Activated CD8-positive, alpha-beta memory T cell treated with anti-CD3 and anti-CD28 coated beads, Interleukin-2, amount 50 U/mL, for 1 hour (primary cell): ENCODE results near the gene SEC63.
"Not testable (repeated sequence)": the region's sequence is repeated elsewhere in the genome, so short reads cannot be mapped to it uniquely, and the experiment has no call there.

ENCODE experiments used
- DNase-seq: peaks from one replicate; pipeline ENCODE4 v3.0.0-alpha.2; 2020; ENCODE audit errors: extremely low read depth

SEC63 gene

GRCh38 chr6:107957909-107958688 is at the start of gene SEC63:
TSS of gene SEC63 (minus strand) at chr6:107958208. CDS start at chr6:107958009, 199 bp downstream.
- DNase-seq, result peak; percentile 90

- no peak for DNase-seq
Observed at GRCh38 chr6:108005961-108006360, 48.0 kb upstream of the SEC63 start.

GRCh38 chr6:108004861-108005260 is 46.9 kb upstream of the SEC63 start:
- DNase-seq, result no peak

GRCh38 chr6:108002365-108003221 is 44.6 kb upstream of the SEC63 start:
- DNase-seq, result no peak

GRCh38 chr6:108001696-108002231 is 43.8 kb upstream of the SEC63 start:
- DNase-seq, result no peak

DNA sequence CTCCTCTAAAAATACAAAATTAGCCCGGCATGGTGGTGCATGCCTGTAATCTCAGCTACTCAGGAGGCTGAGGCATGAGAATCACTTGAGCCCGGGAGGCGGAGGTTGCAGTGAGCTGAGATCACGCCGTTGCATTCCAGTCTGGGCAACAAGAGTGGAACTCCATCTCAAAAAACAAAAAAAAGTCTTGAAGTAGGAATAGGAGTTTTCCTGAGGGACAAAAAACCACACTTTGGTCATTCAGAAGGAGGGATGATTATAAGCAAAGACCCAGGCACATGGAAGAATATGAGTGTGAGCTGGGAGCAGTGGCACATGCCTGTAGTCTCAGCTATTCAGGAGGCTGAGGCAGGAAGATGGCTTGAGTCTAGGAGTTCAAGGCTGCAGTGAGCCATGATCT is 42.3 kb upstream of the SEC63 start:
- DNase-seq, result not testable (repeated sequence)

- DNase-seq, result no peak
Observed at GRCh38 chr6:107999341-107999740, 41.3 kb upstream of the SEC63 start.

- DNase-seq, result no peak
Observed at GRCh38 chr6:107991772-107992550, 34.0 kb upstream of the SEC63 start.

GRCh38 chr6:107991061-107991460 is 33.1 kb upstream of the SEC63 start:
- DNase-seq, result no peak

GRCh38 chr6:107990587-107990986 is 32.6 kb upstream of the SEC63 start:
- not testable (repeated sequence) for DNase-seq

DNA sequence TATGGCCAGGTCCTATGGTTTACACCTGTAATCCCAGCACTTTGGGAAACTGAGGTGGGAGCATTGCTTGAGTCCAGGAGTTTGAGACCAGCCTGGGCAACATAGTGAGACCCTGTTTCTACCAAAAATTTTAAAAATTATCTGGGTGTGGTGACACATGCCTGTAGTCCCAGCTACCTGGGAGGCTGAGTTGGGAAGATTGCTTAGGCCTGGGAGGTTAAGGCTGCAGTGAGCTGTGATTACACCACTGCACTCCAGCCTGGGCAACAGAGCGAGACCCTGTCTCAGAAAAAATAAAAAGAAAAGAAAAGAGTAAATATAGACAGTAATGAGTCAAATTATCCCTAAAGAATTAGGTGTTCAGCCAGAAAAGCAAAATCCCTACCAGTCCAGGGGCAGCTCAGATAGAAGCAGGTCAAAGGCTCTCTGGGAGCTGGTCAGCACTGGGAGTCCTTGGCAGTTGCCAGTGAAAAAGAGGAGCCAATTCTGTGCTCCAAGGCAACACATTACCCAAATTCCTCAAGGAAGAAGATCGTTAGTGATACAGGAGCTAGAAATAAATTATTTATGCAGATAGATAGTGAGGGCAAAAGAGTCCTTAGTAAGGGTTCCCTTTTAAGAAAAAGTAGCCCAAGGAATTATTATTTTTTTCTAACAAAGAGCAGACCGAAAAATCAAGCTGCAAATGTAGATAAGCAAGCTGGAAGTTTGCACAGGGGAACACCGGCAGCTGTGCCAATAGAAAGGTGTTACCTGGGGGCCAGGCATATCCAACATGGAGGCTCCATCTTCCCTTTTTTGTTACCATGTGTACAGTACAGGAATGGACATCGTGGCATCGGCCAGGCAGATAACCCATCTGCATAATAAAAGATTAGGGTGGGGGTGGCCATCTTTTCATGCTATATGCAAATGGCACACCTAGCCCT is 31.4 kb upstream of the SEC63 start:
- DNase-seq, result no peak

GRCh38 chr6:107988570-107988969 is 30.6 kb upstream of the SEC63 start:
- no peak for DNase-seq

DNA sequence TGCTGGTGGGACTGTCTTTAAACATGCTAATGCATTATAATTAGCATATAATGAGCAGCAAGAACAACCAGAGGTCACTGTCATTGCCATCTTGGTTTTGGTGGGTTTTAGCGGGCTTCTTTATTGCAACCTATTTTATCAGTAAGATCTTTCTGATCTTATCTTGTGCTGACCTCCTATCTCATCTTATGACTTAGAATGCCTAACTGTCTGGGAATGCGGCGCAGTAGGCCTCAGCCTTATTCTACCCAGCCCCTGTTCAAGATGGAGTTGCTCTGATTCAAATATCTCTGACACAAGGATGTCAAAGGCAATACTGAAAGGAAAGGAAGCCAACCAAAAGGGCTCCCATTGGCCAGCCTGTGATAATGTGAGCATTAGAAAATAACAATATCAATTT is 29.8 kb upstream of the SEC63 start:
- no peak for DNase-seq

DNA sequence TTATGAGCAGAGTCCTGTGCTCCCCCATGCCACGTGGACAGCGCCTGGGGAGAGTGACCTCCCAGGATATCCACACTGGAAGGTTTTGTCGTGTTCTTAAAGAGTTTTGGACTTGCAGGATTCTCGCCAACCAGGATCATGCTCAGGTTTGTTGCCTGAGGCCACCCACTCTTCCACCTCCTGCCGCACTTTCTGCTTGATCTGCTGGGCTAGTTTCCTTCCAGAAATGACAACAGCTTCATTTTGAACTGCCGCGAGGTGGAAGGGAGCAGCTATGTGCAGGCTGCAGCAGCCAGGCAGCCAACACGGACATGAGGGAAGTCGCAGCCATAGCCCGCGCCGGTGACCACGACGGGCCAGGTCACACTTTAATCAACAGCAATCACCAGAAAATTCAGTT is 27.7 kb upstream of the SEC63 start:
- DNase-seq, result no peak

DNA sequence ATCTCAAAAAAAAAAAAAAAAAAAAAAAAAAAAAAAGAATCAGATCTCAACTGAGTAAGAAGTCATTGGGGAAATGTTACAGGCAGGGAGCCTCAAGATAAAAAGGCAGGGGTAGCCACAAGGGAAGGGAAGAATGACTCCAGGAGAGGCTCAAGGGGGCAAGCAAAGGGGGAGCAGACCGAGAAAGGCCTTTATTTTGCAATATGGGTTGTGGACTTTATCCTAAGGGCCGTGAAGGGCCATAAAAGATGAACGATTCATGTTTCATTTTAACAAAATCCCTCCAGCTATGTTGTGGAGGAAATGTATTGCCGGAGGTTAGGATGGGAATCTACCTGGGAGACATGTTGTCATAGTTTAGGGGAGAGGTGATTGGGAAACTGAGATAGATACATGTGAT is 25.8 kb upstream of the SEC63 start:
- no peak for DNase-seq

- DNase-seq, result no peak
Observed at GRCh38 chr6:107982486-107982885, 24.5 kb upstream of the SEC63 start.

DNA sequence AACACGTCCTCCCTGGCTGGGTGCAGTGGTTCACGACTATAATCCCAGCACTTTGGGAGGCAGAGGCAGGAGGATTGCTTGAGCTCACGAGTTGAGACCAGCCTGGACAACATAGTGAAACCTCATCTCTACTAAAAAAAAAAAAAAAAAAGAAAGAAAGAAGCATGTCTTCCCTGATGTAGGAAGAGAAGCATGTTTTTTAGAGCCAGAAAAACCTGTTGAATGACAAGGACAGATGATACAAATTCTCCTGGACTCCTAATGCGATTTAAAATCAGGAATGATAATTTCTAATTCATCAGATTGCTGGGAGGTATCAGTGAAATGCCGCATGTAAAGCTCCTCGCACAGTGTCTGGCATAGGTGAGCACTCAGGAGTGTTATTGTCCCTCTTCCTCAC is 23.7 kb upstream of the SEC63 start:
- DNase-seq, result no peak

DNA sequence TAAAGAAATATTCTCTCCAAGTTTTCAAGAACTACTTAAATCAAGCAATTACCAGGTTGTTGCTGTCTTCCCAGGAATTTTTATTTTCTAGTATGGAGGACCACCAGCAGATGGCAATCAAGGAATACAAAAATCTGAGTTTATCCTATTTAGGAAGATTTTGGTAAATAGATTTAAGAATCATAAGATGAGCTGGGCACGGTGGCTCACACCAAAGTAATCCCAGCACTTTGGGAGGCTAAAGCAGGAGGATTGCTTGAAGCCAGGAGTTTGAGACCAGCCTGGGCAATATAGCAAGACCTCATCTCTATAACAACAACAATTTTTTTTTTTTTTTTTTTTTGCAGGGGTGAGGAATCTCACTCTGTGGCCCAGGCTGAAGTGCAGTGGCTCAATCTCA is 19.3 kb upstream of the SEC63 start:
- no peak for DNase-seq

- DNase-seq, result no peak
Observed at GRCh38 chr6:107976155-107976783, 18.3 kb upstream of the SEC63 start.

GRCh38 chr6:107973594-107973993 is 15.6 kb upstream of the SEC63 start:
- DNase-seq, result no peak
